Glomerular endothelial cell (primary cell): ENCODE data around the gene ABCA2. TPM values are rescaled to one million over a fixed set of nuclear protein-coding genes. Genes with fewer than 3 reads are reported as not detected.

Source experiments
- total RNA-seq: library from RNA; depleted of rRNA; stranded (reverse); fragments of >200 nt; gene quantifications from 2 replicates; pipeline ENCODE4 v1.2.3, GENCODE V29; 2015

The ABCA2 gene
- total RNA-seq, 1 donor from 2014 or later: 28.4 TPM

Other genes with a start within 250 kb of the ABCA2 start
- gene TMEM141, start 236.9 kb downstream of the ABCA2 start, total RNA-seq: 69.7 and 113 TPM in 2 replicates
- gene CCDC183, start 231.9 kb downstream of the ABCA2 start, total RNA-seq: 0.41 and 0.48 TPM in 2 replicates
- gene RABL6, start 220.3 kb downstream of the ABCA2 start, total RNA-seq: 90.2 and 99.9 TPM in 2 replicates
- gene AJM1, start 185.8 kb downstream of the ABCA2 start, total RNA-seq: 0.48 and 1.6 TPM in 2 replicates
- gene PHPT1, start 178.8 kb downstream of the ABCA2 start, total RNA-seq: 153 and 179 TPM in 2 replicates
- gene MAMDC4, start 175.9 kb downstream of the ABCA2 start, total RNA-seq: 1.4 and 3.4 TPM in 2 replicates
- 496 and 520 TPM in 2 replicates for gene EDF1, start 161.9 kb downstream of the ABCA2 start, total RNA-seq
- 12.2 and 21.9 TPM in 2 replicates for gene TRAF2, start 141.7 kb downstream of the ABCA2 start, total RNA-seq
- gene FBXW5, start 83.5 kb downstream of the ABCA2 start, total RNA-seq: 187 and 188 TPM in 2 replicates
- not detected in 2 replicates for gene C8G, start 83.0 kb downstream of the ABCA2 start, total RNA-seq
- not detected in 2 replicates for gene LCN12, start 76.0 kb downstream of the ABCA2 start, total RNA-seq
- gene PTGDS, start 50.7 kb downstream of the ABCA2 start, total RNA-seq: not detected in 2 replicates
- not detected in 2 replicates for gene LCNL1, start 45.2 kb downstream of the ABCA2 start, total RNA-seq
- 28.0 and 47.2 TPM in 2 replicates for gene PAXX, start 35.8 kb downstream of the ABCA2 start, total RNA-seq
- gene CLIC3, start 31.7 kb downstream of the ABCA2 start, total RNA-seq: 0.29 and 2.3 TPM in 2 replicates
- not detected in 2 replicates for gene FUT7, start 3.9 kb upstream of the ABCA2 start, total RNA-seq
- 195 and 250 TPM in 2 replicates for gene NPDC1, start 17.9 kb upstream of the ABCA2 start, total RNA-seq
- not detected in 2 replicates for gene ENTPD2, start 25.8 kb upstream of the ABCA2 start, total RNA-seq
- gene SAPCD2, start 42.3 kb upstream of the ABCA2 start, total RNA-seq: 6.1 and 6.7 TPM in 2 replicates
- 17.2 and 30.3 TPM in 2 replicates for gene UAP1L1, start 49.3 kb upstream of the ABCA2 start, total RNA-seq
- gene MAN1B1, start 58.7 kb upstream of the ABCA2 start, total RNA-seq: 109 and 118 TPM in 2 replicates
- 154 and 167 TPM in 2 replicates for gene DPP7, start 86.5 kb upstream of the ABCA2 start, total RNA-seq
- not detected in 2 replicates for gene GRIN1, start 110.9 kb upstream of the ABCA2 start, total RNA-seq
- gene LRRC26, start 141.8 kb upstream of the ABCA2 start, total RNA-seq: not detected in 2 replicates
- gene TMEM210, start 143.8 kb upstream of the ABCA2 start, total RNA-seq: not detected in 2 replicates
- gene ANAPC2, start 160.3 kb upstream of the ABCA2 start, total RNA-seq: 22.9 and 34.2 TPM in 2 replicates
- gene SSNA1, start 160.4 kb upstream of the ABCA2 start, total RNA-seq: 91.8 and 109 TPM in 2 replicates
- 10.0 and 10.8 TPM in 2 replicates for gene TPRN, start 172.5 kb upstream of the ABCA2 start, total RNA-seq
- 24.3 and 32.1 TPM in 2 replicates for gene TMEM203, start 177.4 kb upstream of the ABCA2 start, total RNA-seq
- gene NDOR1, start 177.5 kb upstream of the ABCA2 start, total RNA-seq: 10.3 and 12.8 TPM in 2 replicates
- gene RNF208, start 194.0 kb upstream of the ABCA2 start, total RNA-seq: 0.76 and 2.9 TPM in 2 replicates
- 0.41 and 0.78 TPM in 2 replicates for gene CYSRT1, start 196.9 kb upstream of the ABCA2 start, total RNA-seq
- gene RNF224, start 199.3 kb upstream of the ABCA2 start, total RNA-seq: not detected in 2 replicates
- gene SLC34A3, start 202.7 kb upstream of the ABCA2 start, total RNA-seq: not detected in 2 replicates
- gene TUBB4B, start 213.1 kb upstream of the ABCA2 start, total RNA-seq: 400 and 427 TPM in 2 replicates
- not detected in 2 replicates for gene STPG3, start 223.0 kb upstream of the ABCA2 start, total RNA-seq
- 48.5 and 63.0 TPM in 2 replicates for gene NELFB, start 227.1 kb upstream of the ABCA2 start, total RNA-seq
- gene TOR4A, start 249.5 kb upstream of the ABCA2 start, total RNA-seq: 59.7 and 81.4 TPM in 2 replicates